Measurements from ENCODE around the gene PSMD13. TPM values are rescaled to one million over a fixed set of nuclear protein-coding genes. Genes with fewer than 3 reads are reported as not detected.

The PSMD13 gene
- polyA plus RNA-seq, 3 donors from 2014 or later, result 257 to 353 (median 345) TPM

DNA sequence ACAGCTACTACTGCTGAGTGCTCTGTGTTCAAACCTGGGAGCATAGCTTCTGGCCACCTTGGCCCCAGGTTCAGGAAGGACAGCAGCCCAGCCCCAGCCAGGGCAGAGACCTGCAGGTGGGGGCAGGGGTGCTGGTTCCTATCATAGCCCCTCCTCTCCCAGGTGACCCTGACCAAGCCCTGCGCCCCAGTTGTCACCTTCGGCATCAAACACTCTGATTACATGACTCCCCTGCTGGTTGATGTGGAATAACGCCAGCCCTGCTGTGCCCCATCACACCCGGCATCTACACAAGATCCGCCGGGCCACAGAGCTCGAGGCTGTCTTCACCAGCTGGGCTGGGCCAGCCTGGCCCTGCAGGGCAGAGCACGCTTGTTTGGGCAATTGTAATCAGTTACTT lies 37.0 kb upstream of the PSMD13 start:
- Mint-ChIP-seq H3K27ac (no peak overlapping the region), H3K4me1 (peaks cover 19% of the 10 kb centered on the region in 2 donors), H3K9me3 (no peaks in the 10 kb centered on the region), H3K27me3 (ENCODE audit: low read depth in 3 of 3) (peaks cover 0 to 3% (median 1%) of the 10 kb centered on the region in 3 donors), H3K4me3 (no peak overlapping the region), H3K36me3 (peaks cover 0 to 8% (median 0%) of the 10 kb centered on the region in 3 donors)
- no peak for DNase-seq

DNA sequence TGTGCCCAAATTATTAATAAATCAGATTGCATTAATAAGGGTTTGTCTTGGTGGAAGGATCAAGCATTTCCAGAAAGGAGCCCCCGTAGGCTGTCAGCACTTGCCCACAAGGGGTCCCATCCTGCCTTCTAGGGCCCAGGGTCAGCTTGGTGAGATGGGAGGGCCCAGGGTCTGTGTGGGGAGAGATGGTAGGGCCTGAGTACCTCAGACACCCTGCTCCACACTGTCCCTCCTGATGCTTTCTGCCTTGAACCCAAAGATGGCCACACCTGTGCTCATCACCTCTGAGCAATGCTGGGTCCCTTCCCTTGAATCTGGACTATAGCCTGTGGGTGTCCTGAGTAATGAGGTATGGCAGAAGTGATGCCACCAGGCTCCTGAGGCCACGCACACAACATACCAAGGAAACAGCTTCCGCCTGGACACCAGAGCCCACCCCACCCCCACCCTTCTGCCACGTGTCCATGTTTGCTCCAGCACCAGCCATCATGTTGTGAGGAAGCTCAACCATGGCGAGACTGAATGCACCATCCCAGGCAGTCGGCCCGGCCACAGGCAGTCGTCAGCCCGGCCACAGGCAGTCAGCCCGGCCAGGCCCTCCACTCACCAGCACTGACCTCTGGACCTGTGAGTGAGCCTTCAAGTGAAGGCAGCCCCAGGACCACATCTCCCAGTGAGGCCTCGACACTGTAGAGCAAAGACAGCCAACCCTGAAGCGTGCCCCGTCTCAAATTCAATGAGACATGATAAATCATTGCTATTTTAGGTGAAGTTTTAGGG lies 36.4 kb upstream of the PSMD13 start:
- Mint-ChIP-seq H3K4me1 (peaks cover 21% of the 10 kb centered on the region in 2 donors), H3K4me3 (no peak overlapping the region), H3K27ac (no peak overlapping the region), H3K9me3 (no peaks in the 10 kb centered on the region), H3K36me3 (peaks cover 0 to 8% (median 0%) of the 10 kb centered on the region in 3 donors), H3K27me3 (ENCODE audit: low read depth in 3 of 3) (peaks cover 0 to 3% (median 1%) of the 10 kb centered on the region in 3 donors)
- no peak for DNase-seq

DNA sequence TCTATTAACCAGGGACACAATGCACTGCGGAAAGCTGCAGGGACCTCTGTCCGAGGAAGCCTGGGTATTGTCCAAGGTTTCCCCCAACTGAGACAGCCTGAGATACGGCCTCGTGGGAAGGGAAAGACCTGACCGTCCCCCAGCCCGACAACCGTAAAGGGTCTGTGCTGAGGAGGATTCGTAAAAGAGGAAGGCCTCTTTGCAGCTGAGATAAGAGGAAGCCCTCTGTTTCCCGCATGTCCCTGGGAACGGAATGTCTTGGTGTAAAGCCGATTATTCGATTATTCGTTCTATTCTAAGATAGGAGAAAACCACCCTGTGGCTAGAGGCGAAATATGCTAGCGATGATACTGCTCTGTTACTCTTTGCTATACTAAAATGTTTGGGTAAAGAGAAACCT lies 34.8 kb upstream of the PSMD13 start:
- Mint-ChIP-seq H3K4me1 (peaks cover 34 to 35% of the 10 kb centered on the region in 2 donors), H3K9me3 (no peaks in the 10 kb centered on the region), H3K4me3 (no peak overlapping the region)

DNA sequence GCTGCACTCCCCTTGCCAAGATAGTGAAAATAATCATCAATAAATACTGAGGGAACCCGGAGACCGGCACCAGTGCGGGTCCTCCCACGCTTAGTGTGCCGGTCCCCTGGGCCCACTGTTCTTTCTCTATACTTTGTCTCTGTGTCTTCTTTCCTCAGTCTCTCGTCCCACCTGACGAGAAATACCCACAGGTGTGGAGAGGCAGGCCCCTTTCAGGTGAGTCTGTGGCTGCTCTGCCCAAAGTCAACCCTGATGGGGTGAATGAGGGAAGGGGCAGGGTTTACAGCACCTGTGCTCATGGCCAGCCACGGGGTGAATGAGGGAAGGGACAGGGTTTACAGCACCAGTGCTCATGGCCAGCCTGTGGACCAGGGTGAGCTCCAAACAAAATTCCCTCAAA lies 34.3 kb upstream of the PSMD13 start:
- no peak for DNase-seq
- H3K4me1 Mint-ChIP-seq, result peaks cover 37 to 39% of the 10 kb centered on the region in 2 donors

More for the DNA sequence above, 34.8 kb upstream of the PSMD13 start:
- no peak for DNase-seq
- Mint-ChIP-seq H3K27ac (peak overlapping the region in 2 of 6 donors; percentile 13 to 58), H3K27me3 (ENCODE audit: low read depth in 3 of 3) (peaks cover 3 to 10% (median 6%) of the 10 kb centered on the region in 3 donors), H3K36me3 (peaks cover 0 to 8% (median 0%) of the 10 kb centered on the region in 3 donors)

DNA sequence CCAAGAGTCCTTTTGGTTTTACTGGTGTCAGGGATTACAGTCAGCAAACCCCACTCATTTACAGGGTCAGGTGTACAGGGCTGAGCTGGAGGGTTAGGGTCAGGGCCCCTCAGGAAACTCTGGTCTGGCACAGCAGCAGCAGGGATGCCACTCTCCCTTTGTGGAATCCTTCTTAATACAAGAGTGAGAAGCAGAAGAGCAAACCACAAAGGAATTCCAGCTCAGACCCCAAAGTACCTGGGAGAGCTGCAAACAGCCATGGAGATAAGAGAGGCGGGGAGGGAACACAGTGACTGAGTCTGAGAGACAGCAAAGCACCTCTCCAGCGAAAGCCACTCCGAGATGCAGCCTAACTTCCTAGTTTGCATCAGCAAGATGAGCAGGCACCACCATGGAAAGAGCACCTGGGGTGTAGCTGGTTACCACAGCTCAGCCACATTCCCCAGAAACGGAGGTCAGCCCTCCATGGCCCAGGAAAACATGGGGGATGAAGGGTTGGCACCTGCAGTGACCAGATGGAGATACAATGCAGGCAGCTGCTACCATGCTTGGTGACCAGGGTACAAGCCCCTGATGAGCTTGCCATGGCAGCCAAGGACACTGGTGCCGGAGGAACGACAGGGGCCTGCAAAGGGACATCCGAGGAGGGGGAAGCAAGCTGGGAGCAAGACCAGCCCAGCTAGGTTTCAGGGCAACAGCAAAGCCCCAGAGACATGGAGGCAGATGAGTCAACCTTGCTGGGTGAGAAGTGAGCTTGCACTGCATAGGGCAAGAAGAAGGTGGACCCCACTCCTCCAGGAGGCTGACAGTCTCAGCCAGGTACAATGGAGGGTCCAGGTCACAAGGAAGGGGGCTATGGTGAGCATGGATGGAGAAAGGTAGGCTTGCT lies 33.5 kb upstream of the PSMD13 start:
- Mint-ChIP-seq H3K4me3 (no peak overlapping the region), H3K36me3 (peaks cover 0 to 8% (median 0%) of the 10 kb centered on the region in 3 donors), H3K27ac (peak overlapping the region in 2 of 6 donors; percentile 32 to 79), H3K27me3 (ENCODE audit: low read depth in 3 of 3) (peaks cover 15 to 22% (median 18%) of the 10 kb centered on the region in 3 donors), H3K9me3 (no peaks in the 10 kb centered on the region), H3K4me1 (peaks cover 41 to 46% of the 10 kb centered on the region in 2 donors)
- DNase-seq, result no peak

More for the DNA sequence above, 34.3 kb upstream of the PSMD13 start:
- H3K27ac Mint-ChIP-seq, result peak overlapping the region in 4 of 6 donors; percentile 13 to 73 (median 45)
- no peak overlapping the region for H3K4me3 Mint-ChIP-seq
- peaks cover 0 to 8% (median 0%) of the 10 kb centered on the region in 3 donors for H3K36me3 Mint-ChIP-seq
- H3K9me3 Mint-ChIP-seq, result no peaks in the 10 kb centered on the region
- H3K27me3 Mint-ChIP-seq (ENCODE audit: low read depth in 3 of 3), result peaks cover 7 to 15% (median 10%) of the 10 kb centered on the region in 3 donors

DNA sequence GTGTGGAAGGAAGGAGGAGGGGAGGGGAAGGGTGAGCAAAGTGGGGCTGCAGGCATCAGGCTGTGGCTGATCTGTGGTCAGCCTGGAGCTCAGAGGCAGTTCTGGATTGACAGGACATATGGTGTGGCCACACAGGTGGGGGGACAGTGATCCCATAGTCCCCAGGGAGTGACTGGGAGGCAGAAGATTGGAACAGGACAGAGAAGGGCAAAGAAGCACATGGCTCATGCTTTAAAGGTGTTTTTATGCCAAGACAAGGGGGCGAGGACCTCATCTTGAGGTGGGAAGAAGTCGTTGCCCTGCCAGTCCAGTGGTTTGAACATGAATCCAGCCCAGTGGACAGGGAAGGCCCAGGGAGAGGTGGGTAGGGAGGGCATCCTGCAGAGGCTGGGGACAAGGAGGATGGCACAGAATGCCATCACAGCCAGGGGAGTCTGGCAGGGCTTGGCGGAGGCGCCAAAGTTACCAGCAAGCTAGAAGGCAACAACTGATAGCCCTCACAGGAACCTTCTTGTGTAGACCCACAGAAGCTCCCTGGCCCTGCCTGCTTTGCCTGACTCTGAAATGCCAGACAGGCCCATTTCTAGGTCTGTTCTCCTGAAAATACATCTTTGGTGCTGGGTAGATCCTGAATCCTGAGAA lies 32.7 kb upstream of the PSMD13 start:
- Mint-ChIP-seq H3K4me3 (peak overlapping the region in 2 of 5 donors; percentile 18 to 57), H3K27me3 (ENCODE audit: low read depth in 3 of 3) (peaks cover 17 to 26% (median 21%) of the 10 kb centered on the region in 3 donors), H3K9me3 (no peaks in the 10 kb centered on the region), H3K27ac (peak overlapping the region in 5 of 6 donors; percentile 39 to 79 (median 56)), H3K36me3 (peaks cover 0 to 8% (median 0%) of the 10 kb centered on the region in 3 donors), H3K4me1 (peaks cover 41 to 49% of the 10 kb centered on the region in 2 donors)
- no peak for DNase-seq

DNA sequence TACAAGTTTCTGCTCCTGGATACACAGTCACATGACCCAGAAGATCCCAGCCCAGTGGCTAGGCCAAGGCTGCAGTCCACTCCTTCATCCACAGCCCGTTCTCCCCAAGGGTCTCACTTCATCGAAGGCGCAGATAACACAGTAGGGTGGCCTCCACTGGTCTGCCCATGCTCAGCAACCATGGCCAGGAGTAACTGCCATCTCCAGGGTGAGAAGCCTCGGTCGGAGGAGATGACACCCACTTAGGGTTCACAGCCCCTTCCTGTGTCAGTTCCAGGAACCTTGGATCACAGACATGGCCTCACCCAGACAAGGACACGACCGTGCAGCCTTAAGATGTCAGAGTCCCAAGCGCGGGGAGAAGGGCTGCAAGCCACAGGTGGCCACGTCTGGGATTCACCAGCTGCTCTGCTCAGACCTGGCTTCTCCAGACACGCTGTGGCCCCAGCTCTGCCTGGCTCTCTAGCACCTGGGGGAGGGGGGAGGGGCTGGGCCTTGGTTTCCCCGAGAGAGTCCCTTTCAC lies 32.1 kb upstream of the PSMD13 start:
- no peaks in the 10 kb centered on the region for H3K9me3 Mint-ChIP-seq
- no peak overlapping the region for H3K4me3 Mint-ChIP-seq
- peaks cover 0 to 8% (median 0%) of the 10 kb centered on the region in 3 donors for H3K36me3 Mint-ChIP-seq
- H3K4me1 Mint-ChIP-seq, result peaks cover 41 to 49% of the 10 kb centered on the region in 2 donors
- H3K27ac Mint-ChIP-seq, result peak overlapping the region in 2 of 6 donors; percentile 39 to 45
- H3K27me3 Mint-ChIP-seq (ENCODE audit: low read depth in 3 of 3), result peaks cover 17 to 26% (median 21%) of the 10 kb centered on the region in 3 donors
- DNase-seq, result no peak

DNA sequence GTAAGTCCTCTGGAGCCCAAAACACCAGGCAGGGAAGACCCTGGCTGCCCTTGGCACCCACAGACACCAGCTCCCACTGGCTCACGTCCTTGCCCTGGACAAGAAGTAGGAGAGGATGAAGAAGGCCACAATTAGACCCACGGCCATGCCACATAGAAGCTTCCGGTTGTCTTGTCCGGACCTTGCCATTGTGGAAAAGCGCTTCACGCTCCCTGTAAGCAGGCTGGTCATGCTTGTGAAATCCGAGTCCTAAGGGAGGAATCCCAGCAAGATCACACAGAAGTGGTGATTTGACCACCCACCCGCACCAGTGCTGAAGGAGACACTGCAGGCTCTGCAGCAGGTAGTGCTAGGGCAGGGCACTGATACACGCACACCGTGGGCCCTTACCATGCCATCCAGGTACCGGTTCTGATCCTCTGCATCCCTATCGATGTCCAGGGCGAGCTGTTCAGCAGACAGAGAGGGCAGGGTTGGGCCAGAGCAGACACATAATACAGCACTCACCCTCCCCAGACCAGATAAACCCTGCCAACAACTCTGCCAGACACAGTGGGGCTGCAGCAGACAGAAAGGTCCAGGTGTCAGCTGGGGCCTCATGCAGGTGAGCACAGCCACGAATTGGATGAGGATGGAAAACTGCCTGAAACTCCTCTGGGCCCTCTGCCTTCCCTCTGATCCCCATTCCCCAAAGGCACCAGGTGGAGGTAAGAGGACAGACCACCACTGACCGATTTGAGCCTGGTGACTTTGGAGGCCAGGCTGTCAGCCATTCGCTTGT lies 31.4 kb upstream of the PSMD13 start:
- Mint-ChIP-seq H3K4me3 (peak overlapping the region; percentile 10 to 99 (median 93)), H3K4me1 (peaks cover 41 to 55% of the 10 kb centered on the region in 2 donors), H3K27me3 (ENCODE audit: low read depth in 3 of 3) (peaks cover 17 to 26% (median 21%) of the 10 kb centered on the region in 3 donors), H3K27ac (peak overlapping the region in 3 of 6 donors; percentile 76 to 97 (median 91)), H3K9me3 (no peaks in the 10 kb centered on the region), H3K36me3 (peaks cover 0 to 11% (median 0%) of the 10 kb centered on the region in 3 donors)
- no peak for DNase-seq

DNA sequence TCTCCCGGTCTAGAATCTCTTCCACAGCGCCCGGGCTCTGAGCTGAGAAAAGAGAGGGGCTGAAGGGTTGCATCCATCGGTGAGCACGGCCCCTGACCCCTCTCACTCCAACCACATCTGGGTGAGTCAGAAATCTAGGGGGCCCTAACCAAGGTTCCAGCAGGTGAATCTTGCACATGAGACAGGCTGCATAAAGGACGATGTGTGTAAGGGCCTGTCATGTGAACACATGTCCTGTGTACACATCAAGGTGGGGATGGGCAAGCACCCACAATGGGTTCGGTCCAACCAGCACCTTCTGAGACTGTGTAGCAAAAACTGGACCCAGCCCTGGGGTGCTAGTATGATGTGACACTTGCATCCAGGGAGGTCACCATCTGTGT lies 30.8 kb upstream of the PSMD13 start:
- Mint-ChIP-seq H3K27me3 (ENCODE audit: low read depth in 3 of 3) (peaks cover 17 to 26% (median 21%) of the 10 kb centered on the region in 3 donors), H3K27ac (peak overlapping the region; percentile 91 to 100 (median 98)), H3K9me3 (no peaks in the 10 kb centered on the region), H3K36me3 (peaks cover 0 to 11% (median 0%) of the 10 kb centered on the region in 3 donors), H3K4me3 (peak overlapping the region; percentile 93 to 99 (median 97)), H3K4me1 (peaks cover 41 to 56% of the 10 kb centered on the region in 2 donors)
- no peak for DNase-seq

DNA sequence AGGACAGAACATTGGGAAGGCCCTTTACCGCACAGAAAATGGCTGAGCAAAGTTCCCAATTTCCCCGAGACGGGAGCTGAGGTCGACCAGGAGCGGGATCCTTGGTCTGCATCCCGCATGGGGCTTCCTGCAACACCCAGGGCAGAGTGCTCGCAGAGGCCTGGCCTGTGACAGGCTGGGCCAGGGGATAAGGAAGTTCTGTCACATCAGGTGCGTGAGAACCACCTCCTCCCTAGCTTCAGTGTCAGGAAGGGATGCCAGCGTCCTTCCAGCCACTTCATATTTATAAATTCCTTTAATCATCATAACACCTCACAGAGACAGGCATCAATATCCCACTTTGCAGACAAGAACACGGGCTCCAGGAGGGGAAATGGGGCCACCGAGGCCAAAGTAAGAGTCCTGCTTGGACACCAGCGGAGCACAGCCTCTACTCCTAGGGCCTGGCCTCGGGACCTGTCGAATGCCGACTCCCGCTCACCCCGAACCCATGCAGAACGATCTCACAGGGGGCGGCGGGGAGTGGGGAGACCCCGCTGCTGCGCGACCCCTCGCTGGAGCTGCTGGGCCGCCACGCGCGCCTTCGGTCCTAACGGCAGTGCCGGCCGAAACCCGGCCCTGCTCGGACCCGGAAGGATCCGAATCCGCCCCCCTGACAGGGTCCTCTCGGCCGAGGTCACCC lies 30.1 kb upstream of the PSMD13 start:
- H3K27me3 Mint-ChIP-seq (ENCODE audit: low read depth in 3 of 3), result peaks cover 17 to 28% (median 21%) of the 10 kb centered on the region in 3 donors
- H3K4me1 Mint-ChIP-seq, result peaks cover 47 to 61% of the 10 kb centered on the region in 2 donors
- H3K4me3 Mint-ChIP-seq, result peak overlapping the region; percentile 93 to 99 (median 97)
- H3K9me3 Mint-ChIP-seq, result no peaks in the 10 kb centered on the region
- peaks cover 3 to 16% (median 3%) of the 10 kb centered on the region in 3 donors for H3K36me3 Mint-ChIP-seq
- no peak for DNase-seq
- H3K27ac Mint-ChIP-seq, result peak overlapping the region; percentile 91 to 100 (median 98)

DNA sequence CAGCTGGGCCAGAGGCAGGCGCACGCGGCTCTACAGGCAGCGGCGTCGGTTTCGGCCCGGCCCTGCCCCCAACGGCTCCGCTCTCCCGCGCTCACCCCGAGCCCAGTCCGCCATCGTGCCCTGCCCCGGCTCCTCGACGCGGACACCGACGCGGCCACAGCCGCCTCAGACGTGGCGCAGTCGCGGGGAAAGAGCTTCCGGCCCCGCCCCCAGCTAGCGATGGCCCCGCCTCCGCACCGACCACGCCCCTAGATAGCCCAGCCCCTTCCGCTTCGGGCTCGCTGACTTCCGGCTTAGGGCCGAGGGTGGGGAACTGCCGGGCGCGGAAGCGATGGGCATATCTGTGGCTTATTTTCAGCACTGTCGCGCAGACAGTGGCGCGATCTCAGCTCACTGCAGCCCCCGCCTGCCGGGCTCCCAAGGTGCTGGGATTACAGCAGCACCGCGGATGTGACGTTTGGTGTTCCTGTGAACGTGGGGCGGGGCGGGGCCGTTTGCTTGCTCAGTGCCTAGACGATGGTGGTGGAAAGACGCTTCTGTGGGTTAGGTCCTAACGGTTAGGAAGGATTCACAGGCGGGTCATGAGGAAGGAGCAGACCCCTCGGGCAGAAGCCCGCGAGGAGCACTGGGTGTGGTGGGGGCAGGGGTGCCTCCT lies 29.4 kb upstream of the PSMD13 start, which contains the start of the genes BET1L and RIC8A:
BET1L (minus strand) TSS at position 192 of the 655 bp plus-strand sequence; CDS start at position 114, 78 bp downstream.
RIC8A (plus strand) TSS at position 501 of the 655 bp plus-strand sequence. CDS start 1,147 bp downstream, outside the sequence.
- H3K36me3 Mint-ChIP-seq, result peaks cover 3 to 16% (median 3%) of the 10 kb centered on the region in 3 donors
- H3K4me1 Mint-ChIP-seq, result peaks cover 47 to 57% of the 10 kb centered on the region in 2 donors
- DNase-seq, result peak; percentile 97 to 99 (median 98)

More for the DNA sequence above, 29.4 kb upstream of the PSMD13 start, which contains the start of the genes BET1L and RIC8A:
- H3K27ac Mint-ChIP-seq, result peak within 1 kb of the TSS; percentile 98 to 100 (median 99)
- H3K27me3 Mint-ChIP-seq (ENCODE audit: low read depth in 3 of 3), result peaks cover 17 to 29% (median 21%) of the 10 kb centered on the region in 3 donors
- H3K4me3 Mint-ChIP-seq, result peak within 1 kb of the TSS; percentile 93 to 99 (median 97)
- H3K9me3 Mint-ChIP-seq, result no peaks in the 10 kb centered on the region
